ENCODE data around the gene NDUFS4. TPM values are rescaled to one million over a fixed set of nuclear protein-coding genes. Genes with fewer than 3 reads are reported as not detected.
"Not testable (repeated sequence)": the region's sequence is repeated elsewhere in the genome, so short reads cannot be mapped to it uniquely, and the experiment has no call there.

Gene NDUFS4
- total RNA-seq, 1 donor from 2014 or later: 3.0 TPM

DNA sequence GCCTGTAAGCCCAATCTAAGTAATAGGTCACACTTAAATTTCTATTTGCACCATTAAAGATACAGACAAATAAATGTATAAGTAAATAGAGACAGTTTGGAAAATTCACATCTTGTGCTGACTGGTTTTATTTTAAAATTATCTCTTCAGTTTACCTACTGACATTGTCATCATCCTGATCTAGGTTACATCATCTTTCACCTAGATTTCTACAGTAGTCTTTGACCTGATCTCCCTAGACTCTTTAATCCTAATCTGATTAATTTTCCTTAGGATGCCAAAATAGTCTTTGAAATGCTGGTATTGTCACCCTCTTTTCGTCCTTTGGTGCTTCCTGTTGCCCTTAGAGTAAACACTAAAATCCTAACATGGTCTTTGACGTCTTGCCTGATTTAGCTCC, 43.9 kb downstream of the NDUFS4 start:
- Histone ChIP-seq H3K9me3 (no peaks in the 10 kb centered on the region), H3K4me3 (no peak overlapping the region), H3K36me3 (peaks cover 26 to 29% of the 10 kb centered on the region in 2 donors), H3K27me3 (no peaks in the 10 kb centered on the region), H3K4me1 (peaks cover 0 to 2% of the 10 kb centered on the region in 2 donors), H3K27ac (no peak overlapping the region)
- TF ChIP-seq, protein P1, sequence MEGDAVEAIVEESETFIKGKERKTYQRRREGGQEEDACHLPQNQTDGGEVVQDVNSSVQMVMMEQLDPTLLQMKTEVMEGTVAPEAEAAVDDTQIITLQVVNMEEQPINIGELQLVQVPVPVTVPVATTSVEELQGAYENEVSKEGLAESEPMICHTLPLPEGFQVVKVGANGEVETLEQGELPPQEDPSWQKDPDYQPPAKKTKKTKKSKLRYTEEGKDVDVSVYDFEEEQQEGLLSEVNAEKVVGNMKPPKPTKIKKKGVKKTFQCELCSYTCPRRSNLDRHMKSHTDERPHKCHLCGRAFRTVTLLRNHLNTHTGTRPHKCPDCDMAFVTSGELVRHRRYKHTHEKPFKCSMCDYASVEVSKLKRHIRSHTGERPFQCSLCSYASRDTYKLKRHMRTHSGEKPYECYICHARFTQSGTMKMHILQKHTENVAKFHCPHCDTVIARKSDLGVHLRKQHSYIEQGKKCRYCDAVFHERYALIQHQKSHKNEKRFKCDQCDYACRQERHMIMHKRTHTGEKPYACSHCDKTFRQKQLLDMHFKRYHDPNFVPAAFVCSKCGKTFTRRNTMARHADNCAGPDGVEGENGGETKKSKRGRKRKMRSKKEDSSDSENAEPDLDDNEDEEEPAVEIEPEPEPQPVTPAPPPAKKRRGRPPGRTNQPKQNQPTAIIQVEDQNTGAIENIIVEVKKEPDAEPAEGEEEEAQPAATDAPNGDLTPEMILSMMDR (IDR thresholded peaks at IDR 0.05): no peak
- DNase-seq (ENCODE audit: low spot score in 2 of 2): no peak
- intact Hi-C loops (cut with DNase I): no loop called here

DNA sequence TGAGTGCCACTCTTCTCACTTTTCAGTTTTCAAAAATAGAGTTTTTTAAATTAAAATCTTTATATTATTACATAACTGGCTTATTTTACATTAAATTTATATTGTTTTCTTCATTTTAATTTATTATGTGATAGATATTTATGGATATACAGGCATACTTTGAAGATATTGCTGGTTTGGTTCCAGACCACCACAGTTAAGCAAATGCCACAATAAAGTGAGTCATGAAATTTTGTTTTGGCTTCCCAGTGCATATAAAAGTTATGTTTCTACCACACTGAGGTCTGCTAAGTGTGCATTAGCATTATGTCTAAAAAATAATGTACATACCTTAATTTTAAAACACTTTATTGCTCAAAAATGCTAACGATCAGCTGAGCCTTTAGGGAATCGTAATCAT, 47.4 kb downstream of the NDUFS4 start:
- Histone ChIP-seq H3K4me1 (no peaks in the 10 kb centered on the region), H3K27me3 (no peaks in the 10 kb centered on the region), H3K4me3 (no peak overlapping the region), H3K9me3 (no peaks in the 10 kb centered on the region), H3K36me3 (peaks cover 26 to 29% of the 10 kb centered on the region in 2 donors), H3K27ac (no peak overlapping the region)
- no peak for DNase-seq (ENCODE audit: low spot score in 2 of 2)
- intact Hi-C loops (cut with DNase I): no loop called here
- TF ChIP-seq, protein P1 (IDR thresholded peaks at IDR 0.05): no peak

DNA sequence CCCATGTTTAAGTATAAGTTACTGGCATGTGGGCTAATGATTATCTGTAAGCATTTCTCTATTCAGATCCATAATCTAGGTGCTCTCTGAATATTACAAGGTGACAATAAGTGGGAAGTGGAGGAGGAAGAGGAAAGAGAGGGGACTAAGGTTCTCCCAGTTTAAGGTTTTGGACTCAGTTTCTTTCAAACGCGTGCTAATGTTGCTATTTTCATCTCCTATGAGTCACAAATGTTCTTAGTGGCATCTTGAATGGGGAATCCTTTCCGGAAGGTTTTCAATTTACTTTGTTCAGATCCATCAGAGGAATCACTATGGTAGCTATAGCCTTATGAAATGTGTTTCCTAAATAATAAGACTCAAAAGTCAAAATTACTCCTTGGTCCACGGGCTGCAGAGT, 48.5 kb downstream of the NDUFS4 start:
- H3K9me3 ChIP-seq; H3K4me1 ChIP-seq; H3K27ac ChIP-seq; H3K4me3 ChIP-seq; DNase-seq (ENCODE audit: low spot score in 2 of 2); intact Hi-C loops (cut with DNase I); H3K27me3 ChIP-seq: not testable (repeated sequence)
- peaks cover 26 to 27% of the 10 kb centered on the region in 2 donors for H3K36me3 ChIP-seq

DNA sequence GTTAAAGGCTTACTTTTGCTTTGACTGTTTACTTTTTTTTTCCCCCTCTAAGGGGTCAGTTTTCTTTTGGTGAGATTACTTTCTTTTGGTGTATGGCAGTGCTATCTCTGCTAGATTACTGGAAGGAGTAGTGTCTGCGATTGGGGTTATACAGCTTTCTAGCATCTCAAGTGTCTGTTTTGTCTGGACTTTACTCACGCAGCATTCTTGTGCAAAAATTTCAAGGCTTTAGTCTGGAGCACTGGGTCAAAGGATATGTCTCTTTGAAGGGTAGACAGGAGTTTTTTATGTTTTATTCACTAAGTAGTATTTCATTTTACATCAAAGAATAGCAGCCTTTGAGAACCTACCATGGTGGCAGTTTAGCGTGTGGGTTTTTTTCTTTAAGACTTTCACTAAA, 52.6 kb downstream of the NDUFS4 start:
- DNase-seq (ENCODE audit: low spot score in 2 of 2): no peak
- Histone ChIP-seq H3K9me3 (no peaks in the 10 kb centered on the region), H3K4me3 (no peak overlapping the region), H3K4me1 (no peaks in the 10 kb centered on the region), H3K27me3 (no peaks in the 10 kb centered on the region), H3K27ac (no peak overlapping the region), H3K36me3 (no peaks in the 10 kb centered on the region)
- intact Hi-C loops (cut with DNase I): no loop called here
- TF ChIP-seq, protein P1 (IDR thresholded peaks at IDR 0.05): no peak

- no peaks in the 10 kb centered on the region for H3K27me3 ChIP-seq
- H3K27ac ChIP-seq: no peak overlapping the region
- no peaks in the 10 kb centered on the region for H3K9me3 ChIP-seq
- H3K4me3 ChIP-seq: no peak overlapping the region
- intact Hi-C loops (cut with DNase I): no loop called here
- no peak for DNase-seq (ENCODE audit: low spot score in 2 of 2)
- no peaks in the 10 kb centered on the region for H3K36me3 ChIP-seq
- no peaks in the 10 kb centered on the region for H3K4me1 ChIP-seq
- TF ChIP-seq, protein P1 (IDR thresholded peaks at IDR 0.05): no peak
Observed at GRCh38 chr5:53613536-53613935, 53.1 kb downstream of the NDUFS4 start.

DNA sequence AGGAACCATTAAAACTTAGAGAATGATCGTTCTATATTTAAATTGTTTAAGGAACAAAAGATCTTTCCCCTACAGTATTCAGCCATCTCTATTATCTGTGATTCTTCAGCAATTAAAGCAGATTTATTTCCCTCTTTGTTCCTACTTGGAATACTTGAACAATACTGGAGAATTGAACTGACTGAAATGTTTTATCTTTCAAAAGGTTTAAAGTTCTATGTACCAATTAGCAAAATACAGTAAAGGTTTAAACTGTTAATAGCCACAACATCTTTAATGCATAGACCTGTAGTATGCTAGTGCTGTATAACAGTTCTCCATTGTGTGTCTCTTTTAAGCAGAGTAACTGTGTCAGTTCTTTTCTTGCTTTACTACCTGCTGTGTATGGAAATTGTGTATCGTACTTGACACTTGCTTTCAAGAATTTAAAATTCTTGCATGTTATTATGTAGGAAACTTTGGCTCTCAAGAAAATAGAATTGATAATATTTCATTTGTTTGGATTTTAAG, 54.0 kb downstream of the NDUFS4 start:
- H3K36me3 ChIP-seq: no peaks in the 10 kb centered on the region
- no peak overlapping the region for H3K27ac ChIP-seq
- no peaks in the 10 kb centered on the region for H3K9me3 ChIP-seq
- no peak for DNase-seq (ENCODE audit: low spot score in 2 of 2)
- intact Hi-C loops (cut with DNase I): no loop called here
- no peaks in the 10 kb centered on the region for H3K27me3 ChIP-seq
- TF ChIP-seq, protein P1 (IDR thresholded peaks at IDR 0.05): no peak
- H3K4me1 ChIP-seq: no peaks in the 10 kb centered on the region
- no peak overlapping the region for H3K4me3 ChIP-seq
